ENCODE measurements around the gene JPT1. TPM values are rescaled to one million over a fixed set of nuclear protein-coding genes. Genes with fewer than 3 reads are reported as not detected.

The JPT1 gene, protein sequence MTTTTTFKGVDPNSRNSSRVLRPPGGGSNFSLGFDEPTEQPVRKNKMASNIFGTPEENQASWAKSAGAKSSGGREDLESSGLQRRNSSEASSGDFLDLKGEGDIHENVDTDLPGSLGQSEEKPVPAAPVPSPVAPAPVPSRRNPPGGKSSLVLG
- total RNA-seq (175 and 209 TPM in 2 replicates), polyA plus RNA-seq (136 and 201 TPM in 2 replicates)

DNA sequence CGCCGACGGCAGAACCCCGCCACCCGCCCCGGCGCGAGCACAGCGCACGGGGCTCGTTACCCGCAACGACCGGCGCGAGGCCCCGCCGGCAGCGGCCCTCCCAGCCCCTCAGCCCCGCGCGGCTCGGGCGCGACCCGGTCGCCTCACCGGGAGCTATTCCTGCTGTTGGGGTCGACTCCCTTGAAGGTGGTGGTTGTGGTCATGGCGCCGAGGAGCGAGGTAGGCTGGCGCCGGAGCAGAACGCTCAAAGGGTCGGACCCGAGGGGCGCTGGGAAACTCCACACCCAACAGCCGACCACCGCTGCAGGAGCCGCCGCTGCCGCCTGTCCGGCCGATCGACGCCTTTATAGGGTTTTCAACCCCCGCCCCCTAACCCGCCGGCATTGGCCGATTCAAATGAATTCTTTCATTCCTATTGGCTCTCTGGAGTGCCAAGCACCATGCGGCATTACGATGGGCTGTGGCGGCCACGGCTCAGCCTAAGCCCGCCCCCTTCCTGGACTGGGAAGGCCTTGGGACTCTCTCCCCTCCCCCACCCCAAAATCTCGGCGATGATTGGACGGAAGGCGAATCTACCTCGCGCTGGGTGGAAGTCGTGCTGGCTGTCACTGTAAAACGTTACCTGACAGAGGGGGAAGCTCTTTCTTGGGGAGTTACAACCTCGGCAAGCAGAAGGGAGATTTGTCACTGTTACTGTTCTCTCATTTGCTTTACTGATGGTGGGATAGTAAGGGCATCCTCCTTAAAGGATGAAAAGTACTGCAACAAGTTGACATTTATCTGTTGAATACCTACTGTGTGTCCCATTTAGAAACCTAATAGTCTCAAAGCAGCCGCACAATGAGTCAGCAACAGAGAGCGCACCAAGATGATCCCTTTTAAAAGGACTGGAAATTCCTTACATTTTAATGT, at the start of gene JPT1:
Gene JPT1 (minus strand): TSS at position 318 of the 912 bp plus-strand sequence. CDS start 115 bp downstream, at position 203.
- H3K27ac ChIP-seq = peak within 1 kb of the TSS; percentile 88
- no peaks in the 10 kb centered on the region for H3K27me3 ChIP-seq
- peak within 1 kb of the TSS; percentile 94 for H3K4me3 ChIP-seq
- TF ChIP-seq CTCF (IDR thresholded peaks at IDR 0.05; ENCODE audit: low read depth, low read length) = no peak
- H3K36me3 ChIP-seq = no peaks in the 10 kb centered on the region
- peaks cover 7% of the 10 kb centered on the region for H3K4me1 ChIP-seq (ENCODE audit: low read depth)
- no peaks in the 10 kb centered on the region for H3K9me3 ChIP-seq (ENCODE audit: low read depth)
- peak; percentile 99 for DNase-seq (ENCODE audit: low read depth in 1 of 2, low spot score in 1 of 2)

DNA sequence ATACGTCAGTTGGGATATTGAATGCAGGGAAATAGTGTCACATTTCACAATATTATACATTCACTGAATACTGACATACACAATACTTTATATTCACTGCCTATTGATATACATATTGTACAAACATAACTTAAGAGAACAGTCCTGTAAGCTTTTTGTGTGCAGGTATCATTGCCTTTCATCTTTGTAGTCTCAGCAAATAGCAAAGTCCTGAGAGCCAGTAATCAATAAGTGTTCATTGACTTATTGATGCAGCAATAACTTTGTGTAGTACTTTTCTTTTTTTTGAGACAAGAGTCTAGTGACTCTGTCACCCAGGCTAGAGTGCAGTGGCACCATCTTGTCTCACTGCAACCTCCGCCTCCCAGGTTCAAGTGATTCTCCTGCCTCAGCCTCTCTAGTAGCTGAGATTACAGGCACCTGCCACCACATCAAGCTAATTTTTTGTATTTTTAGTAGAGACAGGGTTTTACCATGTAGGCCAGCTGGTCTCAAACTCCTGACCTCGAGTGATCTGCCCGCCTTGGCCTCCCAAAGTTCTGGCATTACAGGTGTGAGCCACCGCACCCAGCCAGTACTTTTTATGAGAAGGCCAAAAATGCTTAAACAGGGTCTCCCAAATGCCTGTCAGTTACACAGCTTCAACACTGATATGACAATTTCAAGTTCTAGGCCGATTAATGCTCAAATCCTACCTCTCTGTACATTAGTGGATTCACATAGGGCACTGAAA, 45.7 kb upstream of the JPT1 start:
- DNase-seq (ENCODE audit: low read depth in 1 of 2, low spot score in 1 of 2) = no peak
- TF ChIP-seq CTCF (IDR thresholded peaks at IDR 0.05; ENCODE audit: low read depth, low read length) = no peak
- Histone ChIP-seq H3K27ac (no peak overlapping the region), H3K9me3 (ENCODE audit: low read depth) (no peaks in the 10 kb centered on the region), H3K27me3 (no peaks in the 10 kb centered on the region), H3K4me3 (no peak overlapping the region), H3K4me1 (ENCODE audit: low read depth) (no peaks in the 10 kb centered on the region), H3K36me3 (no peaks in the 10 kb centered on the region)

GRCh38 chr17:75194879-75195278, 40.6 kb upstream of the JPT1 start:
- Histone ChIP-seq H3K4me3 (no peak overlapping the region), H3K9me3 (ENCODE audit: low read depth) (no peaks in the 10 kb centered on the region), H3K4me1 (ENCODE audit: low read depth) (no peaks in the 10 kb centered on the region), H3K27ac (no peak overlapping the region), H3K27me3 (no peaks in the 10 kb centered on the region), H3K36me3 (no peaks in the 10 kb centered on the region)
- DNase-seq (ENCODE audit: low read depth in 1 of 2, low spot score in 1 of 2) = no peak
- TF ChIP-seq CTCF (IDR thresholded peaks at IDR 0.05; ENCODE audit: low read depth, low read length) = no peak

GRCh38 chr17:75191584-75191983, 37.3 kb upstream of the JPT1 start:
- no peak for TF ChIP-seq CTCF (IDR thresholded peaks at IDR 0.05; ENCODE audit: low read depth, low read length)
- no peaks in the 10 kb centered on the region for H3K27me3 ChIP-seq
- H3K4me3 ChIP-seq = no peak overlapping the region
- no peaks in the 10 kb centered on the region for H3K9me3 ChIP-seq (ENCODE audit: low read depth)
- no peaks in the 10 kb centered on the region for H3K36me3 ChIP-seq
- H3K4me1 ChIP-seq (ENCODE audit: low read depth) = no peaks in the 10 kb centered on the region
- peak in 1 of 2 donors; percentile 50 for DNase-seq (ENCODE audit: low read depth in 1 of 2, low spot score in 1 of 2)
- H3K27ac ChIP-seq = no peak overlapping the region

- Histone ChIP-seq H3K36me3 (no peaks in the 10 kb centered on the region), H3K27me3 (no peaks in the 10 kb centered on the region), H3K9me3 (ENCODE audit: low read depth) (no peaks in the 10 kb centered on the region), H3K4me1 (ENCODE audit: low read depth) (no peaks in the 10 kb centered on the region), H3K4me3 (no peak overlapping the region), H3K27ac (no peak overlapping the region)
- DNase-seq (ENCODE audit: low read depth in 1 of 2, low spot score in 1 of 2) = no peak
- no peak for TF ChIP-seq CTCF (IDR thresholded peaks at IDR 0.05; ENCODE audit: low read depth, low read length)
These were observed 34.3 kb upstream of the JPT1 start for GRCh38 chr17:75188614-75189013.
